Lung (tissue), 12 donors: ENCODE data around the gene RCC2. TPM values are rescaled to one million over a fixed set of nuclear protein-coding genes. Genes with fewer than 3 reads are reported as not detected.
"Not testable (repeated sequence)": the region's sequence is repeated elsewhere in the genome, so short reads cannot be mapped to it uniquely, and the experiment has no call there.

Source experiments
- ATAC-seq: fragments of 200-7000 bp; cut with Tn5 transposase; one replicate; pipeline ENCODE4 v1.9.1; 2020; ENCODE audit warnings: moderate number of reproducible peaks; ENCODE audit not compliant: insufficient read depth, low FRiP score
- DNase-seq, 3 donors: peaks; one replicate each; pipeline ENCODE4 v3.0.0-alpha.2; 2013 to 2017
- H3K27ac ChIP-seq, 2 donors: one replicate each; pipeline ENCODE4 v1.5.1; 2013; ENCODE audit warnings: mild to moderate bottlenecking in 2 of 2, moderate library complexity in 2 of 2, control low read depth in 1 of 2, inconsistent platforms in 1 of 2, low read depth in 1 of 2, low read length in 1 of 2
- H3K27me3 ChIP-seq, 3 donors: one replicate each; pipeline ENCODE4 v1.5.1; 2013; ENCODE audit warnings: low read length in 2 of 3; ENCODE audit not compliant: control insufficient read depth in 3 of 3, insufficient read depth in 3 of 3
- H3K36me3 ChIP-seq, 4 donors: one replicate each; pipeline ENCODE4 v1.5.1; 2013; ENCODE audit warnings: low read length in 4 of 4, mild to moderate bottlenecking in 1 of 4, moderate library complexity in 1 of 4; ENCODE audit not compliant: control insufficient read depth in 4 of 4, insufficient read depth in 4 of 4
- H3K4me1 ChIP-seq, 5 donors: one replicate each; pipeline ENCODE4 v1.5.1; 2013; ENCODE audit warnings: low read length in 5 of 5, mild to moderate bottlenecking in 2 of 5, moderate library complexity in 1 of 5; ENCODE audit not compliant: control insufficient read depth in 5 of 5, insufficient read depth in 5 of 5
- H3K4me3 ChIP-seq: one replicate; pipeline ENCODE4 v1.5.1; 2013; ENCODE audit warnings: mild to moderate bottlenecking, control low read depth, moderate library complexity
- H3K9ac ChIP-seq, 2 donors: one replicate each; pipeline ENCODE4 v1.5.1; 2013; ENCODE audit warnings: low read length in 2 of 2, control low read depth in 1 of 2; ENCODE audit not compliant: insufficient read depth in 1 of 2
- H3K9me3 ChIP-seq, 4 donors: one replicate each; pipeline ENCODE4 v1.5.1; 2013; ENCODE audit warnings: low read length in 3 of 4, mild to moderate bottlenecking in 1 of 4, moderate library complexity in 1 of 4; ENCODE audit not compliant: control insufficient read depth in 4 of 4, insufficient read depth in 3 of 4
- WGBS, 2 donors: extraction: QIAGEN DNeasy Blood & Tissue Kit; methylation state at CpG; one replicate each; pipeline ENCODE4 v1.1.7; 2013; 5-methylcytosine and 5-hydroxymethylcytosine counted together
- polyA plus RNA-seq, 2 donors: library from polyadenylated mRNA; stranded (reverse); fragments of 200-250 nt; gene quantifications; one replicate each; pipeline ENCODE4 v1.2.1, GENCODE V29; 2013
- total RNA-seq, 2 donors: library from RNA; depleted of rRNA in 1 of 2; stranded (reverse); fragments of >200 nt in 1 of 2; gene quantifications; one replicate each; pipeline ENCODE4 v1.2.1, GENCODE V29; 2014 to 2021
- TF ChIP-seq, protein P1 (sequence below): IDR thresholded peaks from 2 replicates; pipeline ENCODE4 v1.5.1; 2012; ENCODE audit warnings: mild to moderate bottlenecking; ENCODE audit errors: control extremely low read depth, extremely low read depth
- donor health status: control.
- donor health status: control.
- donor health status: Bipolar disorder and iron deficiency.
- donor health status: healthy.
- donor health status: DM: yes; HTN: yes; CAD: no.

RCC2 gene
- total and polyA plus RNA-seq, 4 donors = 31.9 to 51.2 (median 38.5) TPM

DNA sequence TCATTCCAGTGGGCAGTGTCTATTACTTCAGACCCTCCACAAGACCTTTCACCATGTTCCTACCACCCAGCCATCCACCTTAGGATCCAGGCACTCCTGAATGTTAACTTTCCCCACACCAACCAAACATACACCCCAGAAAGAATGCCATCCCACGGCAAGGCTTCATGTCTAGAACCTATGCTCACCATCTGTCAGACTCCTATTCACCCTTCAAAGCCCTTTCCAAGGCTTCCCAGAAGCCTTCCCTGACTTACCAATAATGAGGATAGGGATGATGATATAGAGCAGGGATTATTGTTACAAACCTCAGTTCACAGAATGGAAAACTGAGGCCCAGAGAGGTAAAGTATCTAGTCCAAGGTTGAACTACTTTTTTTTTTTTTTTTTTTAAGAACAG, 19.3 kb upstream of the RCC2 start:
- 81 to 91% methylated on average over 1 of the region's 1 CpG for WGBS, 2 donors
- no peaks in the 10 kb centered on the region for H3K36me3 ChIP-seq
- no peak overlapping the region for H3K27ac ChIP-seq
- H3K27me3 ChIP-seq = no peaks in the 10 kb centered on the region
- TF ChIP-seq, protein P1, sequence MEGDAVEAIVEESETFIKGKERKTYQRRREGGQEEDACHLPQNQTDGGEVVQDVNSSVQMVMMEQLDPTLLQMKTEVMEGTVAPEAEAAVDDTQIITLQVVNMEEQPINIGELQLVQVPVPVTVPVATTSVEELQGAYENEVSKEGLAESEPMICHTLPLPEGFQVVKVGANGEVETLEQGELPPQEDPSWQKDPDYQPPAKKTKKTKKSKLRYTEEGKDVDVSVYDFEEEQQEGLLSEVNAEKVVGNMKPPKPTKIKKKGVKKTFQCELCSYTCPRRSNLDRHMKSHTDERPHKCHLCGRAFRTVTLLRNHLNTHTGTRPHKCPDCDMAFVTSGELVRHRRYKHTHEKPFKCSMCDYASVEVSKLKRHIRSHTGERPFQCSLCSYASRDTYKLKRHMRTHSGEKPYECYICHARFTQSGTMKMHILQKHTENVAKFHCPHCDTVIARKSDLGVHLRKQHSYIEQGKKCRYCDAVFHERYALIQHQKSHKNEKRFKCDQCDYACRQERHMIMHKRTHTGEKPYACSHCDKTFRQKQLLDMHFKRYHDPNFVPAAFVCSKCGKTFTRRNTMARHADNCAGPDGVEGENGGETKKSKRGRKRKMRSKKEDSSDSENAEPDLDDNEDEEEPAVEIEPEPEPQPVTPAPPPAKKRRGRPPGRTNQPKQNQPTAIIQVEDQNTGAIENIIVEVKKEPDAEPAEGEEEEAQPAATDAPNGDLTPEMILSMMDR = no peak
- H3K9ac ChIP-seq = no peak overlapping the region
- no peak overlapping the region for H3K4me3 ChIP-seq
- H3K4me1 ChIP-seq = no peaks in the 10 kb centered on the region
- no peaks in the 10 kb centered on the region for H3K9me3 ChIP-seq
- no peak for DNase-seq
- no peak for ATAC-seq

GRCh38 chr1:17452686-17453085, 13.2 kb upstream of the RCC2 start:
- TF ChIP-seq, protein P1 = no peak
- Histone ChIP-seq H3K9me3 (no peaks in the 10 kb centered on the region), H3K4me1 (no peaks in the 10 kb centered on the region)

DNA sequence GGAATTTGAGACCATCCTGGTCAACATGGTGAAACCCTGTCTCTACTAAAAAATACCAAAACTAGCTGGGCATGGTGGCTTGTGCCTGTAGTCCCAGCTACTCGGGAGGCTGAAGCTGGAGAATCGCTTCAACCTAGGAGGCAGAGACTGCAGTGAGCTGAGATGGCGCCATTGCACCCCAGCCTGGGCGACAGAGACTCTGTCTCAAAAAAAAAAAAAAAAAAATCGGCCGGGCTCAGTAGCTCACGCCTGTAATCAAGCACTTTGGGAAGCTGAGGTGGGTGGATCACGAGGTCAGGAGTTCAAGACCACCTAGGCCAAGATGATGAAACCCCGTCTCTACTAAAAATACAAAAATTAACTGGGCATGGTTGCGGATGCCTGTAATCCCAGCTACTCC, 12.7 kb upstream of the RCC2 start:
- not testable (repeated sequence) for ATAC-seq, H3K4me1 ChIP-seq, DNase-seq, H3K36me3 ChIP-seq, H3K9ac ChIP-seq, H3K4me3 ChIP-seq, H3K27ac ChIP-seq, H3K9me3 ChIP-seq, H3K27me3 ChIP-seq
- WGBS, 2 donors = 59 to 71% methylated on average over 10 of the region's 10 CpGs

More at GRCh38 chr1:17452686-17453085, 13.2 kb upstream of the RCC2 start:
- Histone ChIP-seq H3K36me3 (no peaks in the 10 kb centered on the region), H3K27me3 (no peaks in the 10 kb centered on the region), H3K4me3 (no peak overlapping the region), H3K9ac (no peak overlapping the region), H3K27ac (no peak overlapping the region)
- 86 to 89% methylated on average over 4 of the region's 4 CpGs for WGBS, 2 donors
- ATAC-seq (no peak), DNase-seq (no peak)

GRCh38 chr1:17451731-17452130, 12.3 kb upstream of the RCC2 start:
- DNase-seq = no peak
- no peaks in the 10 kb centered on the region for H3K27me3 ChIP-seq
- WGBS, 2 donors = 82 to 96% methylated on average over 7 of the region's 7 CpGs
- H3K36me3 ChIP-seq = no peaks in the 10 kb centered on the region
- H3K9ac ChIP-seq = no peak overlapping the region
- H3K4me1 ChIP-seq = peaks cover 0 to 2% (median 0%) of the 10 kb centered on the region in 5 donors
- H3K27ac ChIP-seq = no peak overlapping the region
- TF ChIP-seq, protein P1 = no peak
- H3K4me3 ChIP-seq = no peak overlapping the region
- no peak for ATAC-seq
- H3K9me3 ChIP-seq = no peaks in the 10 kb centered on the region
